Fibroblast of upper back skin (primary cell): ENCODE measurements around the gene CCDC97.
"Not testable (repeated sequence)": the region's sequence is repeated elsewhere in the genome, so short reads cannot be mapped to it uniquely, and the experiment has no call there.

ENCODE experiments used
- DNase-seq: peaks from one replicate; pipeline ENCODE4 v3.0.0-alpha.2; 2013

The CCDC97 gene

GRCh38 chr19:41346916-41347315 is 36.9 kb downstream of the CCDC97 start:
- not testable (repeated sequence) for DNase-seq

DNA sequence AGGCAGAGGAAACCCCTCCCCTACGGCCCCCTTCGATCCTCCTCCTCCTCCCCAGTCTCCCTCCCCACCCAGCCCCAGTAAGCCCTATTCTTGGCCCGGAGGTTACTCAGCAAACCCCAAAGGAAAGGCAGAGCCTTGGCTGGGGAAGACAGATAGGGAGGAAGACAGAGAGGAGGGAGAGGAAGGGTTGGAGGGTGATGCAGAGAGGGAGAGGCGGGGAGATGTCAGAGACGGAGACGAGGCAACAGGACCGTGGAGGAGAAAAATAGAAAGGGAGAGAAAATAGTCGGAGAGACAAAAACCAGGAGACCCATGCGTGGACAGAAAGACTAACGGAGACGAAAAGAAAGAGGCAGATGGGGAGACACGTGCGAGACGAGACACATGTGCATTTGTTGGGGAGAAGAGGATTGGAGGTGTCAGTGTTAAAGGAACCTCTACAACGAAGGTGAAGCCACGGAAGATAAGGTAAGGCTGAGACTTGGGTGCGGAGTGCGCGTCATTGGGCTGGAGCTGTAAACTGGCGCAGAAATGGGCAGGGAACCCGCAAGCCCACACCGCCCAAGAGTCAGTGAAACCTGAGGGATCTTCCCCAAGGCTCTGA is 40.9 kb downstream of the CCDC97 start:
- DNase-seq = peak; percentile 22

DNA sequence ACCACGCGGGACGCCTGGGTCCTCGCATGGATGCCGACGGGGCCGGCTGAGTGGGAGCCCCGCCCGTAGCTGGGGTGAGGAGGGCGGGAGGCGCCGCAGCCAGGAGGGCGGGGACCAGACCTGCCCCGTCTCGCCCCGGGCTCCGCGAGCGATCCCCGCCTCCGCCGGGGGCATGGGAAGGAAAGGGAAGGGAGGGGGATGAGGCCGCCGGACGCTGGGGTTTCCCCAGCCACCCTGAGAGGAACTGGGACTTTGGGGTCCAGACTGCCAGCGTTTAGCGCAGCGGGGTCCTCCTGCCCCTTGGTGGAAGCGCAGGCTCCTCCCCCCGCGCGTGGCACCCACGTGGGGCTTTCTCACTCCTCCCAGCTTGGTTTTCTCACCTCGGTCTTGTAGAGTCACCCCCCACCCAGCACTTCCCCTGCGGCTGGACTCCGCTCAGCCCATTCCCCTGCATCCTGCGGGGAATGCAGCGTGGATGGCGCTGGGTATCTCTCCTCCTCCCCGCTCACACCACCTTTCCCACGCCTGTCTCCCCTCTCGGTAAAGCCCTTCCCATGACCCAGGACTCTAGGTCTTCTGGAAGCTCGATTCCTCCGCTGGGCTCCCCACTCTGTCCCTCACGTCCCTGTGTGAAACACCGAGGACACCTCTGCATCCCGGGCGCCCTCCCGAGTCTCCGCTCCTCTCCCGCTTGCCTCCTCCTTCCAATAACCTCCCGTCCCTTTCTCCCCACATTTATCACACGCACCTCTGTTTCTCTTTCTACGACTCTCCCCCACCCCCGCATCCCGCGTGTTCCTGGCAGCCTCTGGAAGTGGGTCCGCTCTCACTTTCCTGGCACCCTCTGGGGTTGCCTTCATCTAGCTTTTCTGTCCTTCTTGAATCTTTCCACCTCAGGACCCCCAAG is 41.6 kb downstream of the CCDC97 start:
- peak; percentile 40 for DNase-seq

DNA sequence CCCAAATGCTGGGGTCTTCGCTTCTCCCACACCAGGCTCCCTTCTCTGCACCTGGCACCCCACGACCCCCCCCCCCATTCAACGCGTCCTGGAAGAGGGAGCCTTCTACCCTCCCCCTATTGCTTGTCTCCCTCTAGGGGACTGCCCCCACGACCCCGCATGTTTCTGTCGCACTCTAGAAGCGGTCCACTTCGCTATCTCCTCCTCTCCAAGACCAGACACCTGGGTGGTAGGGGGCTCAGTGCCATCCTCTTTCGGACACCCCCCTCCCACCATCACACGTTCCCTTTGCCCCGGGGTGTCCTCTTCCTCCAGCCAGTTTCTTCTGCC is 42.3 kb downstream of the CCDC97 start:
- DNase-seq = no peak

- peak; percentile 44 for DNase-seq
Measured at GRCh38 chr19:41352609-41353465, 42.9 kb downstream of the CCDC97 start.

DNA sequence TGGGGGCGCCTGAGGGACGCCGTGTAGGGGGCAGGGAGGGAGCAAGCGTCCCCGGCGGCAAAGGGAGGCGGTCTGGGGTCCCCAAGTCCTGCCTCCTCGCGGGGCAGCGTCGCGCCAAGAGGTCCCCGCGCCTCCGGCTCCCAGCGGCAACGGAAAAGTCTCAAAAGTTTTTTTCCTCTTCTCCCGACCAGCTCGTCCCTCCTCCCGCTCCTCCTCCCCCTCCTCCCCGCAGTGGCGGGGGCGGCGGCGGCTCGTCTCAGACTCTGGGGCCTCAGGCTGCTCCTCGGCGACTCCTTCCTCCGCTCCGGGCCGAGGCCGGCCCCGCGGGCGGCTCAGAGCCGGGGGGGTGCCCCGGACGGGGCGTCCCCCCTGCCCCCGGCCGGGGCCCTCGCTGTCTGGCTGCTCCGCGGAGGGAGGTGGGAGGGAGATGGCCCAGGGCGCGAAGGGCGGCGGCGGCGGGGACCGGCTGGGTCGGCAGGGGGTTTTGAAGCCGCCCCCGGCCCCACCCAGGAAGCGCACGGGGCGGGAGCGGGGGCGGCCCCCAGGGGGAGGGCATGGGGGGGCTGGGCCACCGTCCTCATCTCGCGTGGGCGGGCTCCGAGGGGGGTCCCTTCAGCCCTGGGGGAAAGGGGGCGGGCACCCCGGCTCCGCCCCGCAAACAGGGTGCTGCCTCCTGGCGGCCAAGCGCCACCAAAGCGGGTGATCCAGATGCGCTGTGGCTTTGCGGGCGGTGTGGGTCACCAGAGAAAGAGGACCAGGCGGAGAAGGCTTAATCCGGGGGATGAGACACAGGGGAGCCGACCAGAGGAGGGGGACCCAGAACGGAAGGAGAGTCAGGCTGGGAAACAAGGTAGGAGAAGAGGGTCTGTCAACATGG is 43.7 kb downstream of the CCDC97 start, which contains the start of gene TGFB1:
Gene TGFB1, minus strand, starts transcription at position 457 of the 877 bp plus-strand sequence. CDS start 878 bp downstream, outside the sequence.
- DNase-seq = peak; percentile 91

GRCh38 chr19:41354343-41354953 is 44.5 kb downstream of the CCDC97 start:
- no peak for DNase-seq

- no peak for DNase-seq
Measured at GRCh38 chr19:41355035-41355434, 45.1 kb downstream of the CCDC97 start.

- no peak for DNase-seq
Measured at GRCh38 chr19:41355802-41356201, 45.8 kb downstream of the CCDC97 start.

DNA sequence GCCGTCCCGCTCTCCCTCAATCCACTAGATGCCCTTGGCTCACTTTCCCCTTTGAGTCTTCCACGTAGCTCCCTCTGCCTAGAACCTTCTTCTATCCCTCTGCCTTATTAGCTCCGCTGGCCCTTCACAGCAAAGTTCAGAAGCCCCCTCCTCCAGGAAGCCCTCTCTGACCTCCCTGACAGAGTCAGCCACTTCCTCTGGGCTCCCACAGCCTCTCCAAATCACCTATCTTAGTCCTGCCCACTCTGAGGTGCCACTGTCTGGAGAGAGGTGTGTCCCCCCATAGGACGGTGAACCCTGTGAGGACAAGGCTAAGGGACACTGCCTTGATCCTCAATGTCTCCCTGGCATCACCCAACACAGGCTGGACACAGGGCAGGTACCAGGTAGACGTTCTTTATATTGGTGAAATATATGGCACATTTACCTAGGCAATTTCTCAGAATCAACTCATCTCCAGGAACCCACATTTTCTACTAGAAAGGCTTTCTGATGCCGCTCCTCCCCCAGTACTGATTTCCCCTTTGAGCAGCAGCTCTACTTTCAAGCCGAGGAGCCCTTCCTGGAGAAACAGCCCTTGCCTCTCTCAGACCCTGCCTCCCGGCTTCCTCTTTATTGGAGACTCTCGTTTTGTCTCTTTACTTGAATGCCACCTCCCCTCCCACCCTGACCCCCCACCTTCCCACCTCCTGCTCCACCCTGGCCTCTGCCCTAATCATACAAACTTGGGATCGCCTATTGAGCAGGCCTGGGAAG is 47.2 kb downstream of the CCDC97 start:
- DNase-seq = no peak

GRCh38 chr19:41357746-41358145 is 47.8 kb downstream of the CCDC97 start:
- no peak for DNase-seq

DNA sequence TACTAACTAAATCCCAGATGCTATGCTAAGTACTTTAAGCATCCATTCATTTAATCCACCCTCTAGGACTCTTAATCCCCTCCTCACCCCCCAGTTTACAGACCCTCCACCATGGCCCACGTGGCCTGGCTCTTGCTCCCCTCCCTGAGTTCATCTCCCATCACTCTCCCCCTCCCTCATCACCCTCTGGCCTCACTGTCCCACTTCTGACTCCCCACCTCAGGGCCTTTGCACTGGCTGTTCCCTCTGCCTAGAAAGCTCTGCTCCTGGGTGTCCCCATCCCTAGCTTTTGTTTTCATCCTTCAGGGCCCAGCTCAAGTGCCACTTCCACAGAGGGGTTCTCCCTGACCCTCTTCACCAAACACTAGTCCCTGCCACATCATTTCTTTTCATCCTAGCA is 49.8 kb downstream of the CCDC97 start:
- no peak for DNase-seq

- no peak for DNase-seq
Measured at GRCh38 chr19:41362143-41362847, 52.3 kb downstream of the CCDC97 start.

GRCh38 chr19:41363371-41363752 is 53.4 kb downstream of the CCDC97 start:
- DNase-seq = no peak

- DNase-seq = peak; percentile 99
Measured at GRCh38 chr19:41363753-41364523, 54.0 kb downstream of the CCDC97 start, which contains the start of gene B9D2. Gene B9D2 (minus strand): TSS chr19:41364149. CDS start chr19:41363519, 630 bp downstream.

- no peak for DNase-seq
Measured at GRCh38 chr19:41364524-41365391, 54.8 kb downstream of the CCDC97 start.

DNA sequence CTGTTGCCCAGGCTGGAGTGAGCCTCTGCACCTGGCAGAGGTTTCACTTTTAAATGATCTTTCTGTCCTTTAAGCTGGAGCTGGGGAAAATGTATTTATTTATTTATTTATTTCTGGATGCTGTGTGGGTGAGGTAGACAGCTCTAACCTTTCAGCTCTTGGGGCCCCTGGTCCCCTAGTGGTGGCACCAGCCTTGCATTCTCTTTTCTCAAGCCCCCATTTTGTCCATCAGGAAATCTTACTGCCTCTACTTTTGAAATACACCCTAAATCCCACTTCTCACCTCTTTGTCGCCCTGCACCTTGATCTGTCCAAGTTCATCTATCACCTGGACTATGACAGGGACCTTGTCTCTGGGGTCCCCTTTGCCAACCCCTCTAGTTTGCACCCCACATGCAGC is 56.1 kb downstream of the CCDC97 start:
- DNase-seq = no peak

DNA sequence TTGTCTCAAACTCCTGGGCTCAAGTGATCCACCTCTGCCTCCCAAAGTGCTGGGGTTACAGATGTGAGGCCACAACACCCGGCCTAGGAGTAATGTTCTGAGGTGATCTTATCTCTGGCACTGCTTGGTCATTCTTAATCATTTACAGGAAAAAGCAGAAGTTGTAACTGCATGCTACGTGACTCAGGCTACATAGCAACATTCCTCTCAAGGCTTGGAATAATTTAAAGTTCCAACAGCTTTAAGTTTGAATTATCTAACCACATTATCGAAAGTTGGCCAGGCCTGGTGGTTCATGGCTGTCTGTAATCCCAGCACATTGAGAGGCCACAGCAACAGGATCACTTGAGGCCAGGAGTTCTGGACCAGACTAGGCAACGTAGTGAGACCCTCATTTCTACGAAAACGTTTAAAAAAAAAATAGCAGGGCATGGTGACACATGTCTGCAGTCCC is 57.9 kb downstream of the CCDC97 start:
- DNase-seq = peak; percentile 94
